HEK293 (cell line): ENCODE results near the gene EIF4G3.

ENCODE experiments used
- GLI4 ChIP-seq: fragments of 450-650 bp; formaldehyde crosslinking; IDR thresholded peaks from 2 replicates; pipeline ENCODE4 v1.5.1; 2016; ENCODE audit warnings: missing biosample characterization, missing genetic modification characterization
- PATZ1 ChIP-seq: fragments of 450-650 bp; formaldehyde crosslinking; IDR thresholded peaks from 2 replicates; pipeline ENCODE4 v1.5.1; 2016; ENCODE audit warnings: missing biosample characterization, missing genetic modification characterization
- WT1 ChIP-seq: fragments of 450-650 bp; formaldehyde crosslinking; IDR thresholded peaks from 2 replicates; pipeline ENCODE4 v1.5.1; 2016; ENCODE audit warnings: missing biosample characterization, missing genetic modification characterization
- ZNF24 ChIP-seq: fragments of 450-650 bp; formaldehyde crosslinking; IDR thresholded peaks from 2 replicates; pipeline ENCODE4 v1.5.1; 2016; ENCODE audit warnings: missing biosample characterization, missing genetic modification characterization
- ZNF510 ChIP-seq: fragments of 450-650 bp; formaldehyde crosslinking; IDR thresholded peaks from 2 replicates; pipeline ENCODE4 v1.5.1; 2018; ENCODE audit warnings: mild to moderate bottlenecking, missing genetic modification characterization, missing biosample characterization; ENCODE audit not compliant: insufficient replicate concordance
- ZNF747 ChIP-seq: fragments of 450-650 bp; formaldehyde crosslinking; IDR thresholded peaks from 2 replicates; pipeline ENCODE4 v1.5.1; 2016; ENCODE audit warnings: missing biosample characterization, missing genetic modification characterization
- TF ChIP-seq, protein P1 (sequence below): fragments of 450-650 bp; formaldehyde crosslinking; IDR thresholded peaks from 2 replicates; pipeline ENCODE4 v1.5.1; 2016; ENCODE audit warnings: missing biosample characterization, missing genetic modification characterization

- TF ChIP-seq ZNF510 (tag by site-specific recombination) (no peak), ZNF24 (tag by site-specific recombination) (no peak), WT1 (tag by site-specific recombination) (no peak), GLI4 (tag by site-specific recombination) (no peak), ZNF747 (tag by site-specific recombination) (no peak), PATZ1 (tag by site-specific recombination) (no peak)
- TF ChIP-seq, protein P1, sequence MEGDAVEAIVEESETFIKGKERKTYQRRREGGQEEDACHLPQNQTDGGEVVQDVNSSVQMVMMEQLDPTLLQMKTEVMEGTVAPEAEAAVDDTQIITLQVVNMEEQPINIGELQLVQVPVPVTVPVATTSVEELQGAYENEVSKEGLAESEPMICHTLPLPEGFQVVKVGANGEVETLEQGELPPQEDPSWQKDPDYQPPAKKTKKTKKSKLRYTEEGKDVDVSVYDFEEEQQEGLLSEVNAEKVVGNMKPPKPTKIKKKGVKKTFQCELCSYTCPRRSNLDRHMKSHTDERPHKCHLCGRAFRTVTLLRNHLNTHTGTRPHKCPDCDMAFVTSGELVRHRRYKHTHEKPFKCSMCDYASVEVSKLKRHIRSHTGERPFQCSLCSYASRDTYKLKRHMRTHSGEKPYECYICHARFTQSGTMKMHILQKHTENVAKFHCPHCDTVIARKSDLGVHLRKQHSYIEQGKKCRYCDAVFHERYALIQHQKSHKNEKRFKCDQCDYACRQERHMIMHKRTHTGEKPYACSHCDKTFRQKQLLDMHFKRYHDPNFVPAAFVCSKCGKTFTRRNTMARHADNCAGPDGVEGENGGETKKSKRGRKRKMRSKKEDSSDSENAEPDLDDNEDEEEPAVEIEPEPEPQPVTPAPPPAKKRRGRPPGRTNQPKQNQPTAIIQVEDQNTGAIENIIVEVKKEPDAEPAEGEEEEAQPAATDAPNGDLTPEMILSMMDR (tag by site-specific recombination) = no peak
Measured at GRCh38 chr1:21110163-21110562, 66.5 kb downstream of the EIF4G3 start.
